Smooth muscle cell of the brain vasculature (primary cell): ENCODE measurements around the gene GPR12.

Source experiments
- DNase-seq: peaks from one replicate; pipeline ENCODE4 v3.0.0-alpha.2; 2012; ENCODE audit warnings: low read depth, low spot score

Gene GPR12, protein sequence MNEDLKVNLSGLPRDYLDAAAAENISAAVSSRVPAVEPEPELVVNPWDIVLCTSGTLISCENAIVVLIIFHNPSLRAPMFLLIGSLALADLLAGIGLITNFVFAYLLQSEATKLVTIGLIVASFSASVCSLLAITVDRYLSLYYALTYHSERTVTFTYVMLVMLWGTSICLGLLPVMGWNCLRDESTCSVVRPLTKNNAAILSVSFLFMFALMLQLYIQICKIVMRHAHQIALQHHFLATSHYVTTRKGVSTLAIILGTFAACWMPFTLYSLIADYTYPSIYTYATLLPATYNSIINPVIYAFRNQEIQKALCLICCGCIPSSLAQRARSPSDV

DNA sequence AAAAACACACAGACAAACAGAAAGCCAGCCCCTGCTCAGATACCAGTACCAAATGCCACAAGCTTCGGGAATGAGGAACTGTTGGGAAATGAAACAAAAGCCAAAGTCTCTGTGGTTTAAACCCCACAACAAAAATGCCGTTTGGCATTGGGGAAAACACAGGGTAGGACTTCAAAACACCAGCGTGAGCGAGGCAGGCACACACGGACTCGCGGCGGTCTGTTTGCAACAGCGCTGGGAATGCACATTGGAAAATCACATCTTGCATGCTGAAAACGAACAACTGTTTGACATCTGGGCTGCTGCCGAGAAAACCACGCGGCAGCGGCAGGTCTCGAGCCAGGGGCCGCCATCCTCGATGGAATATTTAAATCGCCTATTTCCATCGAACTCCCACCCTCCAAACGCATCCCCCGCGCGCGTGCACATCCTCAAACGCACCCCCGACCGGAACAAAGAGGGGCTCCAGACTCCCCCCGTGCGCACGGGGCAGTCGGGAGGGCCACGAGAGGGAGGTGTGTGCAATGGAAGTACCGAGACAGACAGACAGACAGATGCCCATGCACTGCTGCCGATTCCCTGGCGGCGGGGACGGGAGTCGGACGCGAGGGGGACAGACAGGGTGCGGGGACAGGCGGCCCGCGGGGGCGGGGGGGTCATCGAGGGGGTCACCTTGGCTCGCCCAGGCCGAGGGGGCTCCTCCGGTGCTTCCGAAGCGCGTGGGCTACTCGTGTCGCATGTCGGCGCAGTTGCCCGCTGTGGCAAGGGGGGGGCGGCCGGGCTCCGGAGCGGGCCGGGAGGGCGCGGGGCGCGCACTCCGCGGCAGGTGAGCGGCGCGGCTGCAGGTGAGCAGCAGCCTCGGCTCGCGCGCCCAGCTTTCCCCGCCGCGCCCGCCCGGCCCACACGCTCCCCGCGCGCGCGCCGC, at the start of gene GPR12:
TSS of gene GPR12 (minus strand) at position 880 of the 925 bp plus-strand sequence. CDS start 959 bp downstream, outside the sequence.
- DNase-seq = no peak

DNA sequence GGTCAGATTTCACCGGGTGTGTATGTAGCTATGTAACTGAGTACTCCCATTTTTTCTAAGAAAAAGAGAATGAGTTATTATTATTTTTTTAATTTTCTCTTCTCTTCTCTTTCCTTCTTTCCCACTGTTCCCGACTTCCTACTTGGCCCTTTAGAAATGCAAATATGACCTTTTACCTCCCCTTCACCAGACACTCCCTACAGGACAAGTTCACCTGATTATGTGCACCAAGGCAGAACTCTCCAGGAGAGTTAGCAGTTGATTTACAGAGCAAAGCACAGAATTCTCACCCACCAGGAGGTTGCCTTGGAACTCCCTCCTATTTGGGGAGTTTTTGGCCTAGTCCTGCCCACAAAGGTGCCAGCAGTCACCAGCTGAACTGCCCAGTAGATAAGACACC, 49.5 kb upstream of the GPR12 start:
- no peak for DNase-seq

DNA sequence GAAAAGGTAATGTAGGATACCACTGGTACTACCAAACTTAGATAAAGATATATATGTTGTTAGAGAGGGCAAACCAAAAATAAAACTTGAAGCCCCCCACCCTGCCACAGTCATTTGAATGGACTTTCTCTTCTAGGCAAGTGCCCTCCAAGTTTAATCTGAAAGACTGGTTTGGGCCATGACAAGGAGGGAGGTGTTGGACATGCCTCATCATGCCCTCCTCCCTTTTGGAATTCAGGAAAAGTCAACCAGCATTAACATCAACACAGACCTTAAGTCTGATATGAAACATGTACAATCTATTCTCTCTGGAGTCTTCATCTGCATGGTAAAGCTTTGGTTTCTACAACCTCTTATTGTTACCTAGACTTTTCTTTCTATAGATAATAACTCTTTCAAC, 46.3 kb upstream of the GPR12 start:
- no peak for DNase-seq

DNA sequence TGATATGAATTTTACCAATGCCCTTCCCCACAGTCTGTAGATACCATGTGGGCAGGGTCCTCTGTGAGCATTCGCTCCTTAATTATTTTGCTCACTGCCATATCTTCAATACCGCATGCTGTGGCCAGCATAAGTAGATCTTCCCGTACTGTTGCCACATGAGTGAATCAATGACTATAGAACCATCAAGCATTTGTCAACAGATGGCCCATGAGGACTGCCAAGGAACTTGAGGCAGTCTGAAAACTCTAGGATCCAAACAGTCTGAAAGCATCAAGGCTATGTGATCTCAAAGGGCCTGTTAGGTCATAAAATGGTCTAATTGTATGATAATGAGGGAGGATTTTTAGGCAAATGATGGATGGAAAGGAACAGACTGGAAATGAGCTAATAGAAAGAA, 27.4 kb upstream of the GPR12 start:
- DNase-seq = no peak

DNA sequence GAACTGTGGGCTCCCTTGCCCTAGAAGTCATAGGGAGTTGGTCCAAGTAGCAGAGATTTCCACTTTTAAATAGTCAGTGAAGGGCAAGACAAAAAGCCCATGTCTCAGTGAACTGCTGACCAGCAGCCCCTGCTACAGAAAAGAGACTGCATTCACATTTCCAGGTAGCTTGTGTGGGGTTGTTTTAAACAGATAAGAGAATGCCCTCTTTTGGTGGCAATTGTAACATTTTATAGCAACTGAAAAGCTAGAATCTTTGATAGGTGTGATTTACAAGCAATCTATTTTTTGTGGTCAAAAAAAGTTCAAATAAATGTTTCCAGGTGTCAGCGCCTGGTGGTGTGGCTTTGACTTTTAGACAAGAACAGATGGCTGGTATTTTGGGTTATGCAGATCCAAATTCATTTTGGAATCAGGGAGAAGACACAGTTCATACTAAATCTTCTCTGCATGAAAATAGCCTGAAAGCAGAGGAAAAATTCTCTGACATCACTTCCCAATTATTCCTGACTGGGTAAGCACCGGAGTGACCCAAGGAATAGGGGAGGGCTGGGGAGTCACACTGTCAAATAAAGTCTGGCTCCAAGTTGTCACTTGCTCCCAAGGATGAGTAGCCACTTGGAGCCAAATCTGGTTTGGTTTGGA, 26.2 kb upstream of the GPR12 start:
- DNase-seq = no peak

DNA sequence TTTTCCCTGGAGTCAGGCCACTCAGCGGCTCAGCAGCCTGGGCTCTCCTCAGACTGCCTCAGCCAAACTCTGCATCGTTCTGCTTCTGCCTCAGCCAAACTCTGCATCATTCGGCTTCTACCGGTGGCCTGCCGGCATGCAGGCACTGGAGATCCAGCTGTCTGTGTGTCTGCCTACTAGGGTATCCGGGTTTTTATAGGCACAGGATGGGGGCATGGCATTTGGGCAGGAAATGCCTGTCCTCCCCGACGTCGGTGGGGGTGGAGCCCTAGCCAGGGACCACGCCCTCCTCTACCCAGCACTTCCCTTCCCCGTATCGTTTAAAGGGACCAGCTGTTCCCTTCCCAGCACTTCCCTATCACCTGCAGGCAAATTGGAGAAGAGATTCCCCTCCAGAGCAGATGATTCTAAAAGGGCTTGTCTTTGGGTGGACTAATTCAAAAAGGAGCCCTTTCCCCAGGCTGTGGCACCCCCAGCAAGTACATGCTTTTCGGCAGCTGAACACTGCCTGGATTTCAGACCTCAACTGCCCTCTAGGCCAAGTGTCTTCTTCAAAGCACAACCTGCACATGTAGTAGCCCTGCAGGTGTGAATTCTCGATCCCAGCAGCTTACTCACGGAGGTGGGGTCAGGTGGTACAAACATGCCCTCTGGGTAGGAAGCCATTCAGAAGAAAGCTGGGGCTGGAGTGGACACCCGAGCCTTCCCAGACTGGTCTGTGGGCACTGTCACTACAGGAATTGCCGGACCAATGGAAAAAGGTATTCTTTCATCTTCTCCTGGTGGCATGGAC, 25.4 kb upstream of the GPR12 start:
- DNase-seq = no peak

DNA sequence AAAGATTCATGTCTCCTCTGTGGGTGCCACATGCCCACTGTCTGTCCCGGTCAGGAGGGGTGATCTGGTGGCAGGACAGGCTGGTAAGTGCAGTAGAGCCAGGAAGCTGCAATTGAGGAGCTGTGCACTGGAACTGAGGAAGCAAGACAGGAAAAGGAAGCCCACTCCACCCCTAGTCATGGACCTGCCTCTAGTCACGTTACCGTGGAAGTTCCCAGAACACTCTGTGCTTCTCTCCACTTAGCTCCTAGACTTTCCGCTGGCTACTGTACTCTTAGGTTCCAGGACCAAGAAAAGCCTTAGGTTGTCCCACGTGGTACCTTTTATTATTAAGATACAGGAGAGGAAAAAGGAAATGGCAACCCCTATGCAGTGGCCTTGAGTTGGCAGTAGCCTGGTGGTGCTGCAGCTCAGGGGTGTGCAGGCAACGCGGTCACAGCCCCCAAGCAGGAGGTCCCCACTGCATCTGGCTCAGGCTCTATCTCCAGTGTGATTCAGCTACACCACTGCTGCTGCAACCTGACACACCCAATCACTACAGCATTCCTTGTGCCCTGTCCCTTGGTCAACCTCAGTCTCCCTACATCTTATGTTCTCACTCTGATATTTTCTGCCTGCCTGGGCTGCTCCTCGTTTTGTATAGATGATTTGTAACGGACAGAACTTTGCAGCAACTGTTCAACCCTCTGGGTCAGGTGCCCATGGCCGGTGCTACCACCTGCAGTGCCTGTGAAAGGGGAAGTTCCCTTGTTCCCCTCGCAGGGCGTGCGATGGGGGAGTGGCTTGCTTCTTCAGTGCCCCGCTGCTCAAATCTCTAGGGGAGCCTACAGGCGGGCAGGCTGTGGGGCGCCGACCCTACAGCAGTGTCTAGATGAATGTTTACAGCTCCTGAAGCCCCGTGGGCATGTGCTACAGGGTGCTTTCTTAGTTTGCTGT, 24.4 kb upstream of the GPR12 start:
- no peak for DNase-seq

DNA sequence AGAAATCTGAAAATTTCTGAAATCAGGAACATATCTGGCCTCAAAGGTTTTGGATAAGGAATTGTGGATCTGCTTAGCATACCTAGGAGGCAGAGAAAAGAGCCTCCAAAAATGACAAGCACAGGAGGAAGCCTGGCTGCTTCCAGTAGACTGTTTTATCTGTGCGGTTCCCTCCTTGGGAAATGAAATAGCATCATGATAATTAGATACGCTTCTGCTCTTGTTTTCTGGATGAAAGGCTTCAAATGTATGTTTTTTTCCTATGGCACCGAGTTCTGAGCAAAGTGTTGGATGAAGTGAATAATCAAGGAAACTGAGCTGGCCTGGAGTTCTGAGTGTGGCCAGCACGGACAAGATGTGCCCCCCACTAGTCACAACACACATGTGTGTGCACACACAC, 19.8 kb upstream of the GPR12 start:
- no peak for DNase-seq

DNA sequence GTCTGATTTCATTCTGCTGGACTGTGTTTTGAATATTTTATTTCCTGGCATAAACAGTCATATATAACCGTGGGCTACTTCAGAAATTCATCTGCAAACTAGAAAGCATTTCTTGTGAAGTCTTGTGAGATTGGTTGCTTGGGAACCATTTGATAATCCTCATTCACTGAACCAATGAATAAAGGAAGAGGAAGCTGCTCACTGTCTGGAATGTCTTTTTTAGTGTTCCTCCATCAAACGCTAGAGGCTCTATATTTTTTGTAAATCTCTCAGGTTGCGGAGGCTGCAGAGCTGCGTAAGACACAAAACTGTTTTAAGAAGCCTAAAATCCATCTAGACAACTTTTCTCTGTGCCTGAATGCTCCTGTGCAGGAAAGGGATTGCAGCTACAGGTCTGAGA, 18.7 kb upstream of the GPR12 start:
- no peak for DNase-seq

DNA sequence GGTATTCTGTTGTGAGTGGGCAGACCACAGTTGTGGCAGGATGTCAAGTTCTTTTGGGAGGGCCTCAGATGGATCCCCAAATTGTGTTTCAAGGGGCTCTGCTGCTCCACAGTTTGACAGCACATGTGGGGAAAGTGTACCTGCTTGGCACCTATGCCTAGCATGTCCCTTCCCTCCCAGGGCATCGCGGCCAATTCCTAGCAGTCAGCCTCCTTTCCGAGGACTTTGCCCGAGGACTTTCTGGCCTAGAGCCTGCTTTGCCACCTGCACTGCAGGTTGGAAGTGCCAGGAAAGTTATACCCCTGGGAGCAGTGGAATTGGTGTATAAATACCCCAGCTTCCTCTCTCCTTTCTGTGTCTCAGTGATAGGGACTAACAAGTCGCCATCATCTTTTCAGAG, 11.9 kb upstream of the GPR12 start:
- no peak for DNase-seq

DNA sequence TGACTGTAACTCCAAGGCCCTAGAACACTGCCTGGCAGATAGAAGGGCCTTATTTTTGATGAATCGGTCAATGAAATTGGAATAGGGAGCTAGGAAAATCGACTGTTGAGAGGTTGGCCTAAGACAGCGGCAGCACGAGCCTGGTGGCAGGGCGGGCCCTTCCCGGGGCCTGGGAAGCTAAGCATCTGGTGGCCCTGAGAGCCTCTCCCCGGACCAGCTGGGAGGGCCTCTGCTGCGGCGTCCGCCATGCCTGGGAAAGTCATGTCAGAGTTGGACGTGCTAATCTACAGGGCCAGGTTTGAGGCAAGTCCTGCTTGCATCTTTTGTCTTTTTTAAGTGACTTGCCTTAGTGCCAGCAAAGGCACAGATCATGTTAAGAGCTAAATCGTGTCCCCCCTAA, 11.2 kb upstream of the GPR12 start:
- no peak for DNase-seq

DNA sequence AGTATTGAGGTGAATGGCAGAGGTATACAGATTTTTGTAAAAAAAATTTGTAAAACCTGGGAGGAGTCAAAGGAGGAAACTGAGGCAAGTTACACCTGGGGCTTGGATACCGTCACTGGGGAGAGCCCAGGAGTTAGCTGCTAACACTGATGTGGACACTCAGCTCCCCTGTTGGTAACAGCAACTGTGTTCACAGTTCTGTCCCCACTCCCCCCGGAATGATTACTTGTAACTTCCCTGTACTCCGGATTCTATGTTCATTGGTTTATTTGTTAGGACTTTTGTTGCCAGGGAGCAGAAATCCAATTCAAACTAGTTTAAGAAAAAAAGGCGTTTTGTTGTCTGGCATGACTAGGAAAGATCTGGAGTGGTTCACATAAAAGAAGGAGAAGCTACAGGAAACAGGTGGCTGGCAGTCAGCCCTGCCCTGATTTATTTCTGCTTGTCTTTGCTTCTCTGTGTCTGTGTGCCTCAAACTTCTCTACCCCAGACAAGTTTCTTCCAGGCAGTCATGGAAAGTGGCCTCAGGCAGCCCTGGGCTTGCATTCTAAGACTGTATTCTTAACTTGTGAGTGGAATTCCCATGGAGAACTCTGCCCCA, 2.3 kb upstream of the GPR12 start:
- no peak for DNase-seq

DNA sequence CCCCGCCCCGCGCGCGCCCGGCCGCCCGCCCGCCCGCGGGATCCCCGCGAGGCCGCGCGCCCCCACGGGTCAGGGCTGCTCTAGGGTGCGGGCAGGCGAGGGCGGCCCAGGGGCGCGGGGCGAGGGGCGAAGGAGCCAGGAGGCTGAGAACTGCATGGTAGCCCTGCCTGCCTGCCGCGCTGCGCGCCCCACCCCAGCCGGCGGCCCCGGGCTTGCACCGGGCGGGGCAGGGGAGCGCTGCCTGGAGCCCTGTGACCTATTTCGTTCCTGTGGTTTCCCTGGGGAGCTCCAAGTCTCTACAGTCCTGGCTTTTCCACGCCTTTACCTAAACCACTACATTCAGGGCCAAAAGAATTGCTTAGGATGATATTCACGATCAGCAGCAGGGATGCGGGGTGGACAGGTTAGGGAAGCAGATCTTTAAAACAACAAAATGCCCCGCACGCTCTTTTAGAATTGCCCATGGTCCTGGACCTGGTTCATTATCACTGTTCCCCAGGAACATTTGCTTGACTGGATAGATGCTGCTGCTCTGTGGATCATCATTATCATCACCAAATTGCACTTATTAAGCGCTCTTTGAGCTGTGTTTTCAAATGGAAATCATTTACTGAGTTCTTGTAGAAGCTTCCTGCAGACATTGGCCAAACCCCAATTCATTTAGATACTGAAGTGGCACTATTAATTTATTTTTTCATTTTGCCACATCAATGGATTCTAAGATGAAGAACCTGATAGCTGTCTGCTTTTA, 421 bp upstream of the GPR12 start:
- no peak for DNase-seq

DNA sequence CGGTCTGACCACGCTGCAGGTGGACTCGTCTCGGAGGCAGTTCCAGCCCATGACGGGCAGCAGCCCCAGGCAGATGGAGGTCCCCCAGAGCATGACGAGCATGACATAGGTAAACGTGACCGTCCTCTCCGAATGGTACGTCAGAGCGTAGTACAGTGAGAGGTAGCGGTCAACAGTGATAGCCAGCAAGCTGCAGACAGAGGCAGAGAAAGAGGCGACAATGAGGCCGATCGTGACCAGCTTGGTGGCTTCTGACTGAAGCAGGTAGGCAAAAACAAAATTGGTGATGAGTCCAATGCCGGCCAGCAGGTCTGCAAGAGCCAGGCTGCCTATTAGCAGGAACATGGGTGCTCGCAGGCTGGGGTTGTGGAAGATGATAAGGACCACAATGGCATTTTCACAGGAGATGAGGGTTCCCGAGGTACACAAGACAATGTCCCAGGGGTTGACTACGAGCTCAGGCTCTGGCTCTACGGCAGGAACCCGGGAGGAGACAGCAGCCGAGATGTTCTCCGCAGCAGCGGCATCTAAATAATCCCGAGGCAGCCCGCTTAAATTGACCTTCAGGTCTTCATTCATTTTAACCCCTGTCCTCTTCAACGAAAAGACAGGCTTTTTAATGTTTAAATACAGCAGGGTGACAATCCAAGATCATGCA, 1.2 kb downstream of the GPR12 start:
- DNase-seq = no peak

DNA sequence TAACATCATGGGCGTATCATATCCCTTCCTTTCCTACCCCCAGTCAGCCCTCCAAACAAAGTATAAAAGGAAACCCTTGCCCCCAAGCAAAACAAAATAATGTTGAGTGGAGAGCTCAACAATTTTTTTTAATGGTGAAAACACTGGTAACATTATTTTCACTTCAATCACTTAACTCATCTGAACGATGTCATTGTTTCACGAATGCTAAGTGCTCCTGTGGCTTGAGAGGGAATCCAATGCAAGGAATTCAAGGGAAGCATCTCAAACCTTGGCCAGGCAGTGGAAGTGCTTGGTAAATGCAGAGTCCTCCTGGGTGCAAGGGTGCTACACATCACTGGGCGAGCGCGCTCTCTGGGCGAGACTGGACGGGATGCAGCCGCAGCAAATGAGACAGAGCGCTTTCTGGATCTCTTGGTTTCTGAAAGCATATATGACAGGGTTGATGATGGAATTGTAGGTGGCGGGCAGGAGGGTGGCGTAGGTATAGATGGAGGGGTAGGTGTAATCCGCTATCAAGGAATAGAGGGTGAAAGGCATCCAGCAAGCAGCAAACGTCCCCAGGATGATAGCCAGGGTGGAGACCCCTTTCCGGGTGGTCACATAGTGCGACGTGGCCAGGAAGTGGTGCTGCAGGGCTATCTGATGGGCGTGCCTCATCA, 2.0 kb downstream of the GPR12 start:
- DNase-seq = no peak

DNA sequence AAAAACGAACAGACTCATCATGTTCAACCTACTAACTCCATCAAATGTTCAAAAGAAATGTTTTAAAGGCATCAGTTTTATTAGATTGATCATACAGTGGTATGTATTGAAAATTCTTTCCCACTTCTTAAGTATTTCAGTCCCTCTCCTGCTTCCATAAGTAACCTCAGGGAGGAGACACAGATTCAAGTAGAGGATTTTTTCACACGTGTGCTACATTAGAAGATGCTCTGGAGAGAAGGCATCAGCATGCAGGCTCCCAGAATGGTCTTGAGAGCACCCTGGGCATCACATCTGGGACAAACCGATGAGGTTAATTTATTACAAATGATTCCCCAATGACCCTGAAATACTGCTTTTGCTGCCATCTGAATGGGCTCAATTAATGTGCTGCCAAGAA, 3.6 kb downstream of the GPR12 start:
- DNase-seq = no peak

DNA sequence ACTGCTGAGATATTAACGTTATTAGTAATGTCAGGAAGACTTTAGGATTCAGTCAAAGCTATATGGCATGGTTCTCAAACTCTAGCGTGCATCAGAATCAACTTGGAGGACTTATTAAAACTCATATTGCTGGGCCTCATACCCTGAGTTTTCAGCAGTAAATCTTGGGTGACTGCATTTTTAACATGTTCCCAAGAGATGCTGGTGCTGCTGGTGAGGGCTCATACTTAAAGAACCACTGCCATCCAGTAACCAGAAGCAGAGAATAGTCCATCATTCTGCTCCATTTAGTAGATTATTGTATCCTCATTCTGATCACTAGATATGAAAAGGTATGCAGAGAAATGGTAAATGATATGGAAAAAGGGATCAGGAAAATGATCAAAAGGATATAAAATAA, 7.9 kb downstream of the GPR12 start:
- DNase-seq = no peak

DNA sequence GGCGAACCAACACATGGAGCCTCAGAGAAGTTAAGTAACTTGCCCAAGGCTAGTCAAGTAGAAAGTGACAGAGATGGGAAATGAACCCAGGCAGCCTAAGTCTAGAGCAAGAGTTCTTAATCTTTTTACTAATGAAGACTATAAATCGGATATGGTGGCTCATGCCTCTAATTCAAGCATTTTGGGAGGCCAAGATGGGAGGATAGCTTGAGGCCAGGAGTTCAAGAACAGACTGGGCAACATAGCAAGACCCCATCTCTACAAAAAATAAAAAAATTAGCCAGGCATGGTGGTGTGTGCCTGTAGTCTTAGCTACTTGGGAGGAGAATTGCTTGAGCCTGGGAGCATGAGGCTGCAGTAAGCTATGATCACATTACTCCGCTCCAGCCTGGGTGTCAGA, 10.7 kb downstream of the GPR12 start:
- DNase-seq = no peak
